SH-SY5Y (cell line): ENCODE measurements around the gene LTB4R2.

ENCODE experiments used
- GATA2 ChIP-seq: IDR thresholded peaks from 2 replicates; pipeline ENCODE4 v1.6.1; 2011; ENCODE audit warnings: mild to moderate bottlenecking, low read depth, low read length
- GATA3 ChIP-seq: IDR thresholded peaks from 2 replicates; pipeline ENCODE4 v1.6.1; 2011; ENCODE audit warnings: low read depth, mild to moderate bottlenecking, low read length, moderate library complexity

- TF ChIP-seq GATA2 (no peak), GATA3 (no peak)
These were observed 50.3 kb downstream of the LTB4R2 start for GRCh38 chr14:24360281-24360680.
